H1 (cell line): ENCODE measurements around the gene SORCS3. TPM values are rescaled to one million over a fixed set of nuclear protein-coding genes. Genes with fewer than 3 reads are reported as not detected.

Experiments used
- EP300 ChIP-seq, 2 experiments: IDR thresholded peaks; 1 replicate in 1 of 2; 2 replicates in 1 of 2; pipeline ENCODE4 v1.6.1; 2011 to 2012; ENCODE audit warnings: low read depth in 2 of 2, low read length in 2 of 2, mild to moderate bottlenecking in 2 of 2, borderline replicate concordance in 1 of 2, inconsistent platforms in 1 of 2, moderate library complexity in 1 of 2
- HDAC2 ChIP-seq, 2 experiments: fragments of 300-600 bp in 1 of 2; sonication (generic) in 1 of 2; IDR thresholded peaks; 2 replicates each; pipeline ENCODE4 v1.6.1; 2011 to 2012; ENCODE audit warnings: low read depth in 2 of 2, low read length in 2 of 2, mild to moderate bottlenecking in 2 of 2, moderate library complexity in 2 of 2, borderline replicate concordance in 1 of 2, inconsistent platforms in 1 of 2
- NANOG ChIP-seq: IDR thresholded peaks from 2 replicates; pipeline ENCODE4 v1.6.1; 2011; ENCODE audit warnings: low read length, low read depth, mild to moderate bottlenecking, inconsistent platforms; ENCODE audit not compliant: insufficient read depth, poor library complexity, severe bottlenecking
- SP2 ChIP-seq: IDR thresholded peaks from 2 replicates; pipeline ENCODE4 v1.6.1; 2012; ENCODE audit warnings: mild to moderate bottlenecking, low read length, inconsistent platforms
- polyA plus RNA-seq, 7 experiments: library from polyadenylated mRNA; depleted of rRNA in 3 of 7; stranded (reverse) in 5 of 7; unstranded in 2 of 7; fragments of >200 nt in 5 of 7; fragments of 200-250 nt in 2 of 7; gene quantifications; 1 replicate in 5 of 7; 2 replicates in 1 of 7; 4 replicates in 1 of 7; pipeline versions ENCODE4 v1.2.1 to v1.2.3, GENCODE V29; 2011 to 2013; ENCODE audit warnings: missing spikeins in 2 of 7, mixed read lengths in 2 of 7
- total RNA-seq: library from RNA; stranded (reverse); fragmentation: NEBNext Ultra II Directional; extraction: Animal tissue kit (Norgen Biotek cat#: 25700); gene quantifications from 2 replicates; pipeline ENCODE4 v1.2.1, GENCODE V29; 2021
- TF ChIP-seq, protein P1 (sequence below): fragments of 300-600 bp; sonication (generic); IDR thresholded peaks from 2 replicates; pipeline ENCODE4 v1.7.1; 2012; ENCODE audit warnings: low read length, moderate library complexity, mild to moderate bottlenecking, inconsistent platforms; ENCODE audit not compliant: insufficient replicate concordance
- TF ChIP-seq, protein P2 (sequence below), 3 experiments: IDR thresholded peaks; 1 replicate in 2 of 3; 2 replicates in 1 of 3; pipeline versions ENCODE4 v1.5.1 to v1.6.1; 2011; ENCODE audit warnings: low read length in 3 of 3, mild to moderate bottlenecking in 3 of 3, inconsistent platforms in 2 of 3, low read depth in 1 of 3, moderate library complexity in 1 of 3; ENCODE audit not compliant: insufficient read depth in 1 of 3; ENCODE audit errors: control extremely low read depth in 1 of 3

Gene SORCS3
- total and polyA plus RNA-seq, 2 of the 8 experiments (the other 6 are each of a cell fraction or from before 2014, with no cell fraction given) = 0.26 to 0.88 TPM

DNA sequence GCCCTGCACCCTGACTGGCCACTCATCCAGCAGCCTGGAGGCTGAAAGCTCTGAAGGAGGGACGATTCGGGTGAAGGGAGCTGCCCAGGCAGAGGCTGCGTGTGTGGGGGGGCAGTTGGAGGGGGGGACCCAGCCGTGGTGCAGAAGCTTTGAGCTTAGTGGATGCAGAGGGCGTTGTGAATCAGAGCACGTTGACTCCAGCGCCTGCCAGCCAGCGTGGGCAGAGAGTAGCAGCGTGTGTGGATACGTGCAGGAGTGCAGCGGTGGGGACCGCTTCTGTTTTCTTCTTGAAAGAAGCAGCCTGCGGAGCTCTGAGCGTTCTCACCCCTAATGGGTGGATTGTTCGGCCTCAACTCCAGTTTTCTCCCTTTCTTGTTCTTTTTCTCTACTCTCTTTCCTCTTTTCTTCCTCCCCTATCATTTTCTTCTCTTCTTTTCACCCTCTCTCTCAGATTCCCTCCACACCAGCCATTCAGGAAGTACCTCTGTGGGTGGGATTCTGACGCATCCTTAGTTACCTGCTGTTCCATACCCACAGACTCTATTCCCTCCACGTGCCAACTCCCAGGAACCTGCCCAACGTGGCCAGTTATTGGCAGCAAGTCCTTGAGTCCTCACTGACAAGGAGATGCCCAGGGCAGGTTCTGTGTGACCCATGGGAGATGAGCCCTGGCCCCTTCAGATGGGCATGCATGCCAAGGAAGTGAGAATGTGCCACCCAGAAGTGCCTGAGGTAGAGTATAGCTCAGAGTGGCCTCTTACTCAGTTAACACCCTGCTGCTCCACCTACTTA lies 47.4 kb downstream of the SORCS3 start (continued):
- TF ChIP-seq, protein P1, sequence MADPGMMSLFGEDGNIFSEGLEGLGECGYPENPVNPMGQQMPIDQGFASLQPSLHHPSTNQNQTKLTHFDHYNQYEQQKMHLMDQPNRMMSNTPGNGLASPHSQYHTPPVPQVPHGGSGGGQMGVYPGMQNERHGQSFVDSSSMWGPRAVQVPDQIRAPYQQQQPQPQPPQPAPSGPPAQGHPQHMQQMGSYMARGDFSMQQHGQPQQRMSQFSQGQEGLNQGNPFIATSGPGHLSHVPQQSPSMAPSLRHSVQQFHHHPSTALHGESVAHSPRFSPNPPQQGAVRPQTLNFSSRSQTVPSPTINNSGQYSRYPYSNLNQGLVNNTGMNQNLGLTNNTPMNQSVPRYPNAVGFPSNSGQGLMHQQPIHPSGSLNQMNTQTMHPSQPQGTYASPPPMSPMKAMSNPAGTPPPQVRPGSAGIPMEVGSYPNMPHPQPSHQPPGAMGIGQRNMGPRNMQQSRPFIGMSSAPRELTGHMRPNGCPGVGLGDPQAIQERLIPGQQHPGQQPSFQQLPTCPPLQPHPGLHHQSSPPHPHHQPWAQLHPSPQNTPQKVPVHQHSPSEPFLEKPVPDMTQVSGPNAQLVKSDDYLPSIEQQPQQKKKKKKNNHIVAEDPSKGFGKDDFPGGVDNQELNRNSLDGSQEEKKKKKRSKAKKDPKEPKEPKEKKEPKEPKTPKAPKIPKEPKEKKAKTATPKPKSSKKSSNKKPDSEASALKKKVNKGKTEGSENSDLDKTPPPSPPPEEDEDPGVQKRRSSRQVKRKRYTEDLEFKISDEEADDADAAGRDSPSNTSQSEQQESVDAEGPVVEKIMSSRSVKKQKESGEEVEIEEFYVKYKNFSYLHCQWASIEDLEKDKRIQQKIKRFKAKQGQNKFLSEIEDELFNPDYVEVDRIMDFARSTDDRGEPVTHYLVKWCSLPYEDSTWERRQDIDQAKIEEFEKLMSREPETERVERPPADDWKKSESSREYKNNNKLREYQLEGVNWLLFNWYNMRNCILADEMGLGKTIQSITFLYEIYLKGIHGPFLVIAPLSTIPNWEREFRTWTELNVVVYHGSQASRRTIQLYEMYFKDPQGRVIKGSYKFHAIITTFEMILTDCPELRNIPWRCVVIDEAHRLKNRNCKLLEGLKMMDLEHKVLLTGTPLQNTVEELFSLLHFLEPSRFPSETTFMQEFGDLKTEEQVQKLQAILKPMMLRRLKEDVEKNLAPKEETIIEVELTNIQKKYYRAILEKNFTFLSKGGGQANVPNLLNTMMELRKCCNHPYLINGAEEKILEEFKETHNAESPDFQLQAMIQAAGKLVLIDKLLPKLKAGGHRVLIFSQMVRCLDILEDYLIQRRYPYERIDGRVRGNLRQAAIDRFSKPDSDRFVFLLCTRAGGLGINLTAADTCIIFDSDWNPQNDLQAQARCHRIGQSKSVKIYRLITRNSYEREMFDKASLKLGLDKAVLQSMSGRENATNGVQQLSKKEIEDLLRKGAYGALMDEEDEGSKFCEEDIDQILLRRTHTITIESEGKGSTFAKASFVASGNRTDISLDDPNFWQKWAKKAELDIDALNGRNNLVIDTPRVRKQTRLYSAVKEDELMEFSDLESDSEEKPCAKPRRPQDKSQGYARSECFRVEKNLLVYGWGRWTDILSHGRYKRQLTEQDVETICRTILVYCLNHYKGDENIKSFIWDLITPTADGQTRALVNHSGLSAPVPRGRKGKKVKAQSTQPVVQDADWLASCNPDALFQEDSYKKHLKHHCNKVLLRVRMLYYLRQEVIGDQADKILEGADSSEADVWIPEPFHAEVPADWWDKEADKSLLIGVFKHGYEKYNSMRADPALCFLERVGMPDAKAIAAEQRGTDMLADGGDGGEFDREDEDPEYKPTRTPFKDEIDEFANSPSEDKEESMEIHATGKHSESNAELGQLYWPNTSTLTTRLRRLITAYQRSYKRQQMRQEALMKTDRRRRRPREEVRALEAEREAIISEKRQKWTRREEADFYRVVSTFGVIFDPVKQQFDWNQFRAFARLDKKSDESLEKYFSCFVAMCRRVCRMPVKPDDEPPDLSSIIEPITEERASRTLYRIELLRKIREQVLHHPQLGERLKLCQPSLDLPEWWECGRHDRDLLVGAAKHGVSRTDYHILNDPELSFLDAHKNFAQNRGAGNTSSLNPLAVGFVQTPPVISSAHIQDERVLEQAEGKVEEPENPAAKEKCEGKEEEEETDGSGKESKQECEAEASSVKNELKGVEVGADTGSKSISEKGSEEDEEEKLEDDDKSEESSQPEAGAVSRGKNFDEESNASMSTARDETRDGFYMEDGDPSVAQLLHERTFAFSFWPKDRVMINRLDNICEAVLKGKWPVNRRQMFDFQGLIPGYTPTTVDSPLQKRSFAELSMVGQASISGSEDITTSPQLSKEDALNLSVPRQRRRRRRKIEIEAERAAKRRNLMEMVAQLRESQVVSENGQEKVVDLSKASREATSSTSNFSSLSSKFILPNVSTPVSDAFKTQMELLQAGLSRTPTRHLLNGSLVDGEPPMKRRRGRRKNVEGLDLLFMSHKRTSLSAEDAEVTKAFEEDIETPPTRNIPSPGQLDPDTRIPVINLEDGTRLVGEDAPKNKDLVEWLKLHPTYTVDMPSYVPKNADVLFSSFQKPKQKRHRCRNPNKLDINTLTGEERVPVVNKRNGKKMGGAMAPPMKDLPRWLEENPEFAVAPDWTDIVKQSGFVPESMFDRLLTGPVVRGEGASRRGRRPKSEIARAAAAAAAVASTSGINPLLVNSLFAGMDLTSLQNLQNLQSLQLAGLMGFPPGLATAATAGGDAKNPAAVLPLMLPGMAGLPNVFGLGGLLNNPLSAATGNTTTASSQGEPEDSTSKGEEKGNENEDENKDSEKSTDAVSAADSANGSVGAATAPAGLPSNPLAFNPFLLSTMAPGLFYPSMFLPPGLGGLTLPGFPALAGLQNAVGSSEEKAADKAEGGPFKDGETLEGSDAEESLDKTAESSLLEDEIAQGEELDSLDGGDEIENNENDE = no peak
- TF ChIP-seq HDAC2 (IDR thresholded peaks at IDR 0.05; ENCODE audit: borderline replicate concordance in 1 of 2, low read depth in 2 of 2, low read length in 2 of 2) = no peak
- TF ChIP-seq, protein P2, sequence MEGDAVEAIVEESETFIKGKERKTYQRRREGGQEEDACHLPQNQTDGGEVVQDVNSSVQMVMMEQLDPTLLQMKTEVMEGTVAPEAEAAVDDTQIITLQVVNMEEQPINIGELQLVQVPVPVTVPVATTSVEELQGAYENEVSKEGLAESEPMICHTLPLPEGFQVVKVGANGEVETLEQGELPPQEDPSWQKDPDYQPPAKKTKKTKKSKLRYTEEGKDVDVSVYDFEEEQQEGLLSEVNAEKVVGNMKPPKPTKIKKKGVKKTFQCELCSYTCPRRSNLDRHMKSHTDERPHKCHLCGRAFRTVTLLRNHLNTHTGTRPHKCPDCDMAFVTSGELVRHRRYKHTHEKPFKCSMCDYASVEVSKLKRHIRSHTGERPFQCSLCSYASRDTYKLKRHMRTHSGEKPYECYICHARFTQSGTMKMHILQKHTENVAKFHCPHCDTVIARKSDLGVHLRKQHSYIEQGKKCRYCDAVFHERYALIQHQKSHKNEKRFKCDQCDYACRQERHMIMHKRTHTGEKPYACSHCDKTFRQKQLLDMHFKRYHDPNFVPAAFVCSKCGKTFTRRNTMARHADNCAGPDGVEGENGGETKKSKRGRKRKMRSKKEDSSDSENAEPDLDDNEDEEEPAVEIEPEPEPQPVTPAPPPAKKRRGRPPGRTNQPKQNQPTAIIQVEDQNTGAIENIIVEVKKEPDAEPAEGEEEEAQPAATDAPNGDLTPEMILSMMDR (IDR thresholded peaks at IDR 0.05; ENCODE audit: control extremely low read depth in 1 of 3, insufficient read depth in 1 of 3, low read depth in 1 of 3, low read length in 3 of 3) = no peak
- TF ChIP-seq SP2 = no peak
- no peak for TF ChIP-seq NANOG
- TF ChIP-seq EP300 (IDR thresholded peaks at IDR 0.05; ENCODE audit: borderline replicate concordance in 1 of 2, low read depth in 2 of 2, low read length in 2 of 2) = no peak
